Skeletal muscle cell (primary cell): Measurements from ENCODE around the gene STIL.
"Not testable (repeated sequence)": the region's sequence is repeated elsewhere in the genome, so short reads cannot be mapped to it uniquely, and the experiment has no call there.

Experiments
- DNase-seq: peaks from one replicate; pipeline ENCODE4 v3.0.0-alpha.2; 2010; ENCODE audit warnings: low read depth
- H3K4me3 ChIP-seq: 2 replicates; pipeline ENCODE4 v1.5.1; 2011; ENCODE audit warnings: low read depth, mild to moderate bottlenecking, control low read depth, low read length, moderate library complexity

STIL gene

DNA sequence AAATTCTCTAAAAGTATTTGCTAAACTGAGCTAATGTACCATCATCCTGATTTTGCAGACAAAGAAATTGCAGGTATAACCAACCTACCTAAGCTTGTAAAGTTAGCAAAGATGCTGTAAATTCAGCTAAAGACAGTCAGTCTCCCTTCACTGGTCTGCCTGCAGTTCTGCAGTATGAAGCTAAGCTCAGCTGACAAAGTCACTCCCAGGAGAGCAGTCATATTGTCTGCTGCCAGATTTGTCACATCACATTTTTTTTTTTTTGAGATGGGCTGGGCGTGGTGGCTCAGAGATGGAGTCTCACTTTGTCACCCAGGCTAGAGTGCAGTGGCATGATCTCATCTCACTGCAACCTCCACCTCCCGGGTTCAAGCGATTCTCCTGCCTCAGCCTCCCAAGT, 10.7 kb upstream of the STIL start:
- DNase-seq: no peak
- no peak overlapping the region for H3K4me3 ChIP-seq

DNA sequence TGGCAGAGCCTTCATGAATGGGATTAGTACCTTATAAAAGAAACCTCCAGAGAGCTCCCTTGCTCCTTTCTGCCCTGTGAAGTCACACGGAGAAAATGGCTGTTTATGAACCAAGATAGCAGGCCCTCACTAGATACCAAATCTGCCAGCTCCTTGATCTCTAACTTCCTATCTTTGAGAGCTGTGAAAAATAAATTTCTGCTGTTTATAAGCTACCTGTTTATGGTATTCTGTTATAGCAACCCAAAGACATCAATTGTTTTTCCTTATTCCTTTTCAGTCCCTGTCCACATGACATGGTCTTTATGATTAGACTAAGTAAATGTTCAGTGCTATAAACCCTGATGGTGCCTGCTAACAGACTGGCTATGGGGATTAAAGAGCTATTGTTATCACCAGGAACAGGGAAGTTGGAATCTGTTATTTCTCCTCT, 9.7 kb upstream of the STIL start:
- no peak for DNase-seq
- no peak overlapping the region for H3K4me3 ChIP-seq

DNA sequence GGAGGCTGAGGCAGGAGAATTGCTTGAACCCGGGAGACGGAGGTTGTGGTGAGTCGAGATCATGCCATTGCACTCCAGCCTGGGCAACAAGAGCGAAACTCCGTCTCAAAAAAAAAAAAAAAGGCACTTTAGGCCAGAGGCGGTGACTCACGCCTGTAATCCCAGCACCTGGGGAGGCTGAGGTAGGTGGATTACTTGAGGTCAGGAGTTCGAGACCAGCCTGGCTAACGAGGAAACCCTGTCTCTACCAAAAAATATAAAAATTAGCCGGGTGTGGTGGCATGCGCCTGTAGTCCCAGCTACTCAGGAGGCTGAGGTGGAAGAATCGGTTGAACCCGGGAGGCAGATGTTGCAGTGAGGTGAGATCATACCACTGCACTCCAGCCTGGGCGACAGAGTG, 6.0 kb upstream of the STIL start:
- not testable (repeated sequence) for H3K4me3 ChIP-seq

DNA sequence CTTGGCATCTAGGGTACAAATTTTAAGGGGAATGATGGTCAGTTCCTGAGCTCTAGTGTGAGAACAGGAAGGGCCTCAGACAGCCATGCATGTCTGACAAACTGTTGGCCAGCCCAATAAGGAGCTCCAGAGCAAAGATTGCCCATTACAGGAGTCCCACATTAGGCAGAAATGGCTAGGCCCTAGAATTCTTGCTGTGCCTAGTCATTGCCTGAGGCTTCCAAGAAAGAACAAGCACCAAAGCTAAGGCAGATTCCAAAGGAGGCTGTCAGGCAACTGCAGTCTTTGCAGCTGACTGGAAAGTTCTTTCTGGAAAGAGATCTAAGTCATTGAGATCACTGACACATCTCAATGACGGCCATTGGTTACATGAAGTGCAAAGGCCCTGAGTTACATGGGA, 3.9 kb upstream of the STIL start:
- peak; percentile 43 for DNase-seq
- no peak overlapping the region for H3K4me3 ChIP-seq

More for the DNA sequence above, 6.0 kb upstream of the STIL start:
- not testable (repeated sequence) for DNase-seq

DNA sequence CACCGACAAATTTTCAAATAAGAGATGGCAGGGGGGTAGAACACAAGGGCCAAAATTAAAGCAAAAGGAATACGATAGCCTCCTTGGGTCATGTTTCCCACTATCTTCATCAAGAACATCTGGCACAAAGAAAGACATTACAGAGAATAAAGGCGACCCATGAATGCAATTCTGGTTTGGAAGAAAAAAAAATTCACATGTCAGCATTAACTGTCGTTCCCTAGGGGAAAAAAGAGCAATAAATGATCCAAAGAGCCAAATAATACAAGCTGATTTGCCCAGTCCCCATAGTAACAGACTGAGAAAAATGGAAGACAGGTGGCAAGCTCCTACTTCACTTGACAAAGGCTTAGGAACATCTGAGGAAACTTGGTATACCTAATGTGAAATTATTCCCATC, 4.5 kb downstream of the STIL start:
- no peak overlapping the region for H3K4me3 ChIP-seq
- DNase-seq: no peak

DNA sequence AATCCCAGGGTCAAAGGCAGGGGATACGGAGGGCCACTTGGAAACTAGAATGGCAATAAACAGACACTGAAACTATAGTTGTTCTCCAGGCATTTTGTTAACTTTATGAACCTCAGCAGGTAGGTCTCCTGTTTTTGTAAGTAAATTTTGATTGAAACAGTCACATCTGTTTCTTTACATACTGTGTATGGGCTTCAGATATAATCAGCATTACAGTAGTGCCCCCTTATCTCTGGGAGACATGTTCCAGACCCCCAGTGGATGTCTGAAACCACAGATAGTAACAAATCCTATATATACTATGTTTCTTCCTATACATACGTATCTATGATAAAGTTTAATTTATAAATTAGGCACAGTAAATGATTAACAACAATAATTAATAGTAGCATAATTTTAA, 11.5 kb downstream of the STIL start:
- no peak for DNase-seq
- H3K4me3 ChIP-seq: no peak overlapping the region

DNA sequence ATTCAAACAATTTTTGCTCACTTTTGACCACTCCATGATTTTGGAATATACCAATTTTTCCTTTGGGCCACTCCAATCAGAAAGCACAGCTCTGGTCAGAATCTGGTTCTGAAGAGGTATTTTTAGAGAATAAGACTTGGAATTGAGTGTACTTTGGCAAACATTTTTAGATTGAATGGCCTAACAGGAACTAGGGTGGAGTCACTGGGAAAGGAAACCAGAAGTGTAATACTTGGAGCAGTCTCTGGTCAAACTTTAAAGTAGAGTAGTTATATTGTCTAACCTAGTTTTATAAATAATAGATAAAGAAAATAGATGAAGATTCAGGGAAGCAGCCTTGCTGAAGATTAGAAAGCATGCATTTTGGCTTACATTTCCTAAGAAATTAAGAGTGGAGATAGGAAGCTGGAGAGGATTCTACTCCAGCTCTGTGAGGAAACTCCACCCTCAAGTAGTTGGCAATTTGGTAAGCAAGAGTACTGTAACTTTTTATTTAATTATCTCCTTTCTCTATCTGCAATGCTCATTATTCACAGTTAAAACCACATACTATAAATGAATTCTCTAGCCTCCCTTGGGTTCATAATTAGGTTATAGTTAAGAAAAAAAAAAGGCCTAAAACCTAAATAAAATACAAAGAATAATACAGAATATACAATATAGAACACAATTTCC, 15.8 kb downstream of the STIL start:
- H3K4me3 ChIP-seq: no peak overlapping the region
- DNase-seq: no peak

DNA sequence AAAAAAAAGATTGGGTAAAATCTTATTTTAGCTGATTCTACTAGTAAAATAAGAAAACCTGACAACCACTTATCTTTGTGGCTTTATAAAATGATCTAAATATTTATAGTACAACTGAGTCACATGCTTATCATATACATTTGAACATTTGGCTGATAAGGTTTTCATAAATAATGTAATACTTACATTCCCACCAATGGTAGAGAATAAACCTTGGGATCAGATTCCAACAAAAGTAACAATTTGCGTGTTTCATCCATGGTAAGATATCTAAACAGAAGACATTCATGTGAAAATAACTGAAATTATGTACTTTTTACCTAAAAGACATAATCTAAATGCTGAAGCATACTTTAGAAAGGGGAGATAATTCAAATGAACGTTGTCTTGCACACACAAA, 18.4 kb downstream of the STIL start:
- no peak overlapping the region for H3K4me3 ChIP-seq
- DNase-seq: no peak

DNA sequence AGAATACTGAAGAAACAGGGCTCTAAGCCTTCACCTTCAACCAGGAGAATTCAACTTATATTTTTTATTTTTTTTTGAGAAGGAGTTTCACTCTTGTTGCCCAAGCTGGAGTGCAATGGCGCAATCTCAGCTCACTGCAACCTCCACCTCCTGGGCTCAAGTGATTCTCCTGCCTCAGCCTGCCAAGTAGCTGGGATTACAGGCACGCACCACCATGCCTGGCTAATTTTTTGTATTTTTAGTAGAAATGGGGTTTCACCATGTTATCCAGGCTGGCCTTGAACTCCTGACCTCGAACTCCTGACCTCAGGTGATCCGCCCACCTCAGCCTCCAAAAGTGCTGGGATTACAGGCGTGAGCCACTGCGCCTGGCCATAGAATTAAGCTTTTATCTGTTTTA, 19.1 kb downstream of the STIL start:
- not testable (repeated sequence) for H3K4me3 ChIP-seq, DNase-seq

DNA sequence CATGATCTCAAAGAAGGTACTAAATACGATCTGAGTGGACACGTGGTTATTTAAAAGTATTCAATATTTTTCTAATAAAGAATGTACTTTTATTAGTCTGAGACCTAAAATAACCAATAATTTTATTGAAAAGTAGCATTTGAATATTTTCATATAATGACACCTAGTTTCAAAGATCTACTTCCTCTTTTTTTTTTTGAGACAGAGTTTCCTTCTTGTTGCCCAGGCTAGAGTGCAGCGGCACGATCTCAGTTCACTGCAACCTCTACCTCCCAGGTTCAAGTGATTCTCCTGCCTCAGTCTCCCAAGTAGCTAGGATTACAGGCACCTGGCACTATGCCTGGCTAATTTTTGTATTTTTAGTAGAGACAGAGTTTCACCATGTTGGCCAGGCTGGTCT, 25.8 kb downstream of the STIL start:
- not testable (repeated sequence) for DNase-seq, H3K4me3 ChIP-seq

DNA sequence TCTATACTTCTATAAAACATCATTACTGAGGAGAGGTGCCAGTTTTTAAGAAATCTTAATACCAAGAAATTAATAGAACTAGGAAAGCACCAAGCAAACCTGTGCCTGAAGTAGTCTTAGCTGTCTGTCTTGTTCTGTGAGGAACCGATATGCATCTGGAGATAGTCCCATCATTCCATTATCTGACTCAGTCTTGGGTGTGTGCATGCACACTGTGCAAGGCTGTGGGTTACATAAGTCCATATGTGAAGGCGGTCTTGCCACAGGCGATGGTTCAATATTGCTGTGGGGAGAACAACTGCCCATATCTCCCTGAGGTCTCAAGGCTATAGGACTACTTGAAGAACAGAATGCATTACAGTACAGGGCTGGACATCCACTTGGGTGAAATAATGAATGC, 33.8 kb downstream of the STIL start:
- no peak overlapping the region for H3K4me3 ChIP-seq
- no peak for DNase-seq

DNA sequence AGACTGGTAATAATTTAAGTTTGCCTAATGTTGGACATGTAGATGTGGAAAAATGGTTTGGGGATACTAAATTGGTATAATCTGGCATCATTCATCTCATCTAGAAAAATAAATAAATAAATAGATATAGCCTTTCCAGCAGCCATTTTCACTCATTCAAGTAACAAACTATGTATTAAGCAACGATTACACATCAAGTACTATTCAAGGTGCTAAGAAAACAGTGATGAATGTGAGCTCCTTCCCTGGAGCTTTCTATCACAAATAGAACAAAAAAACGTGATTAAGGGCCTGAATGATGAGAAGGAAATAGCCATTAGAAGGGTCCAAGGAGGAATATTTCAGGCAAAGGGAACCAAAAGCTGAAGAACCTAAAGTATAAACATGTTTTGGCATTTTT, 37.1 kb downstream of the STIL start:
- no peak for DNase-seq
- H3K4me3 ChIP-seq: no peak overlapping the region

DNA sequence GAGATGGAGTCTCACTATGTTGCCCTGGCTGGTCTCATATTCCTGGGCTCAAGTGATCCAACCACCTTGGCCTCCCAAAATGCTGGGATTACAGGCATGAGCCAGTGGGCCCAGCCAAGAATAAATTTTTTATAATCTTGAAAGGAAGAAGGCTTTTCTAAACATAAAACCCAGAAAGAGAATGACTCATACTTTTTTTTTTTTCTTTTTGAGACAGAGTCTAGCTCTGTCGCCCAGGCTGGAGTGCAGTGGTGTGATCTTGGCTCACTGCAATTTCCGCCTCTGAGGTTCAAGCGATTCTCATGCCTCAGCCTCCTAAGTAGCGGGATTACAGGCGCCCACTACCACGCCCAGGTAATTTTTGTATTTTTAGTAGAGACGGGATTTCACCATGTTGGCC, 38.1 kb downstream of the STIL start:
- not testable (repeated sequence) for H3K4me3 ChIP-seq, DNase-seq

DNA sequence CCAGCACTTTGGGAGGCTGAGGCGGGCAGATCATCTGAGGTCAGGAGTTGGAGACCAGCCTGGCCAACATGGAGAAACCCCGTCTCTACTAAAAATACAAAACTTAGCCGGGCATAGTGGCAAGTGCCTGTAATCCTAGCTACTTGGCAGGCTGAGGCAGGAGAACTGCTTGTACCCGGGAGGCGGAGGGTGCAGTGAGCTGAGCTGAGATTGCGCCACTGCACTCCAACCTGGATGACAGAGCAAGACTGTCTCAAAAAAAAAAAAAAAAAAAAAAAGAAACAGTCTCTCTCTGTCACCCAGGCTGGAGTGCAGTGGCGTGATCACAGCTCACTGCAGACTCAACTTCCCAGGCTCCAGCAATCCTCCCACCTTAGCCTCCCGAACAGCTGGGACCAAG, 48.4 kb downstream of the STIL start:
- DNase-seq, H3K4me3 ChIP-seq: not testable (repeated sequence)

DNA sequence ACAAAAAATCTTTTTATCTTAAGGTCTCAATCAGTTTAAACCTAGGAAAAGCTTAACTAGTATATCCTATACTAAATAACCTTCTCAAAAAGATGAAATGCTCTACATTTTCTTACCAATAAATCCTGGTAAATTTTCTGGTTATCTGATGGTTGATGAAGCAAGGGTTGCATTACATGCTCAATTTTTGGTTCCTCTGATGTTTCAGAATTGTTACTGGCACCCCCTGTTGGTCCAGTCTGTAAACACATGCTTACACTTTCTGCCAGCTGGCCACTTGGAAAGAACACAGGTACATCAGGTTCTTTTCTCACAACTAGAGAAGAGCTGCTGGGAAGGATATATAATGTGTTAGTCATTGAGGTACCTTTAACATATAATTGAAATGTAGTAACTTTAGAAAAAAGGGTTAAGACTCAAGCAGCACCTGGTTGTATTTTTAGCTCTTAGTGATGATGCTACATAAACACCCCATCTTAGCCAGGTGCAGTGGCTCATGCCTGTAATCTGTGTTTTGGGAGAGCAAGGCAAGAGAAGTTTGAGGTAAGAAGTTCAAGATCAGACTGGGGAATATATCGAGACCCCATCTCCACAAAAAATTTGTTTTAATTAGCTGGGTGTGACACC, 51.0 kb downstream of the STIL start:
- H3K4me3 ChIP-seq: no peak overlapping the region
- no peak for DNase-seq

DNA sequence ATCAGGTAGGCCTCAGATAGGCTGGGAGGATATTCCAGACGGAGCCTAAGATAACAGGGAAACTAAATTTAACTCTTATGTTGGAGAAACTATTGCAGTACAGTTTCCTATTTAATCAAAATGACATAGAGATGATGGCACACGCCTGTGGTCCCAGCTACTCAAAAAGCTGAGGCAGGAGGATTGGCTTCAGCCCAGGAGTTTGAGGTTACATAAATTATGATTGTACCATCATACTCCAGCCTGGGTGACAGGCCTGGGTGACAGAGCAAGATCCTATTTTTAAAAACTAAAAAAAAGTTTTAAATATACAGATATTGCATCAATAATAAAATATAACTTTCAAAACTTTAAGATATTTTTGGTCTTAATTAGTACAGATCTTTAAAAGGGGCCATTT, 56.7 kb downstream of the STIL start:
- H3K4me3 ChIP-seq: no peak overlapping the region

DNA sequence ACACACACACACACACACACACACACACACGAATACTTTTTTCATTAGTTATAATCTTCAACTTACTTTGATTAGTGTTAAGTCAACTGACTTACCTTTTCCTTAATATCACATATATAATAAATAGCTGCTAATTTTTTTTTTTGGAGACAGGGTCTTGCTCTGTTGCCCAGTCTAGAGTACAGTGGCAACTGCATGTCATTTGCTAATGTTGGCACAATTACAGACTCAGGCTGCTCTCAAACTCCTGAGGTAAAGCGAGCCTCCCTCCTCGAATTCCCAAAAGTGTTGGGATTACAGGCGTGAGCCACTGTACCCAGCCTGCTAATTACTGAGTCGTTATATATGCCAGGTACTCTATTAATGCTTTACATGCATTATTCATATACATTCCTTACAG, 61.2 kb downstream of the STIL start:
- H3K4me3 ChIP-seq: no peak overlapping the region
- DNase-seq: no peak

More for the DNA sequence above, 56.7 kb downstream of the STIL start:
- DNase-seq: no peak

DNA sequence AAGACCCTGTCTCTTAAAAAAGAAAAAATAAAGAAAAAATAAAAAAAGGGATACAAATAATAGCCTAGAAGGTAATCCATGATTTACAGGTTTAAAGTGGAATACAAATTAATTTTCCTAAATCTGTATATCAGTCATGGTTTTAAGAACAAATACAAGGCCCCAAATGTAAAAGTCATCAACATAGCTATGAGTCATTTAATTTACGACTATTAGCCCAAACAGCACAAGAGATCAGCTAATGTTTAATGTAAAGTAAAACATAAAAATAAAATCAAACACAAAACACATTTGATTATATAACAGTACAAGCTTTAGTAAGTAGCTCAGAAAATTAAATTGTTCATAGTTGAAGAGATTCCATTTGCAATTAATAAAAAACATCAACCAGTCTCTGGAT, 61.6 kb downstream of the STIL start:
- no peak overlapping the region for H3K4me3 ChIP-seq
- DNase-seq: no peak

DNA sequence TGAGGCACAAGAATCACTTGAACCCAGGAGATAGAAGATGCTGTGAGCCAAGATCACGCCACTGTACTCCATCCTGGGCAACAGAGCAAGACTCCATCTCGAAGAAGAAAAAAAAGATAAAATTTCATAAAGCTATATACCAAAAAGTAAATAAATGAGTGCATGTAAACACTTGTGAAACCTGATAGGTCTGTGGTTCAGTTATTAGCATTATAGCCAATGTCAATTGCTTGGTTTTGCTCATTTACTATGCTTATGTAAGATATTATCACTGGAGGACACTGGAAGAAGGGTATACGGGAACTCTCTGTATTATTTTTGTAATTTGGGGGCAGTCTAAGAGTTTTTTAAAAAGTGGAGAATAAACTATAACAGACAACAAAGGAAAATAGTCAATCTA, 64.2 kb downstream of the STIL start:
- H3K4me3 ChIP-seq: no peak overlapping the region
- no peak for DNase-seq

DNA sequence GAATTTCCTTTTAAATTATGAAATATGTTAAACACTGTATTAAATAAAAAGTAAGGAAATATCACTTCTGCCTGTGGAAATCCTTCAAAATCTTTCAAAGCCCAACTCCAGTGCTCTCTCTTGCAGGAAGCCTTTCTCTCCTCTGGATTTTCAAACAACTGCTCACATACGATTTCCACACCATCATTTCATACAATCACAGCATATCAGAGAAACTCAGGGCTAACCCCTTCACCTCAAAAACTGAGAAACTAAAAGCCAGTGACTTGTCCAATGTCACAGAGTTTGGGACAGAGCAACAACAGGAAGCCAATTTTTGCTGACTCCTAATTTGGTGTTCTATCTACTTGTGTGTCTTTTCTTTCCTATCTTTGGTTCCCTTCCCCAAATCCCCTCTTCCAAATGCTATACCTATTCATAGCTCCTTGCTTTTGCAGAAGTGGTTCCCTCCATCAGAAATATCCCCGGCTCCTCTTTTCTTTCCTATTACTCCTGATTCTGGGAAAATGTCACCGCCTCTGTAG, 69.5 kb downstream of the STIL start:
- no peak overlapping the region for H3K4me3 ChIP-seq
- no peak for DNase-seq

DNA sequence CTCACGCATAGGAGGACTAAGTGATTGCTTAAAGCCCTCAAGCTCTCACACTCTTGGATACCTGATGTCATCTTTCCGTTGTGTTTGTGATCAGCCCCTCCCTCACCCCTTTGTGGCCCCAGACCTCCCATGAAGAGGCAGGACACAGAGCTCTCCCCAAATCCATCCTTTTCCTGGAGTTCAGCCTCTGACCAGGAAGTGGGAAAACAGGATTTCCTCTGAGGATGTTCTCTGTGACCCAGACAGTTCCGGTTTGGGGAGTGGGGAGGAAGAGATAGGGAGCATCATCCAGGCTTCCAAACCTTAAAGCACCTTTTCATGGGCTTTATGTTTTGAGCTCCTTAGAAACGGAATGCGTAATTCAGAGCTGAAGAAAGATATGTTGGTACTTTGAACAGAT, 70.0 kb downstream of the STIL start:
- DNase-seq: no peak
- H3K4me3 ChIP-seq: no peak overlapping the region
